RWPE2 (cell line): Measurements from ENCODE around the gene RYK.
A peak's percentile ranks its signal among the peaks of the same experiment; 100 is the strongest.
"Not testable (repeated sequence)": the region's sequence is repeated elsewhere in the genome, so short reads cannot be mapped to it uniquely, and the experiment has no call there.

Experiments
- ATAC-seq: fragments of 200-7000 bp; cut with Tn5 transposase; 3 replicates; pipeline ENCODE4 v1.9.1; 2021; ENCODE audit warnings: low read depth
- DNase-seq: peaks from one replicate; pipeline ENCODE4 v3.0.0-alpha.2; 2020; ENCODE audit warnings: low spot score
- H3K27ac ChIP-seq: fragments of 450-650 bp; 2 replicates; pipeline ENCODE4 v1.5.1; 2017; ENCODE audit warnings: mild to moderate bottlenecking; ENCODE audit not compliant: poor library complexity, severe bottlenecking
- H3K27me3 ChIP-seq: fragments of 250-450 bp; sonication (Bioruptor Pico); 2 replicates; pipeline ENCODE4 v1.5.1; 2021; ENCODE audit warnings: mild to moderate bottlenecking, moderate library complexity; ENCODE audit not compliant: insufficient read depth, poor library complexity, severe bottlenecking
- H3K36me3 ChIP-seq: fragments of 250-450 bp; sonication (Bioruptor Pico); 2 replicates; pipeline ENCODE4 v1.5.1; 2020; ENCODE audit warnings: low read depth, mild to moderate bottlenecking, moderate library complexity
- H3K4me1 ChIP-seq: fragments of 250-450 bp; sonication (Bioruptor Pico); 2 replicates; pipeline ENCODE4 v1.5.1; 2021; ENCODE audit warnings: mild to moderate bottlenecking, moderate library complexity; ENCODE audit not compliant: insufficient read depth, poor library complexity, severe bottlenecking
- H3K4me3 ChIP-seq: fragments of 250-450 bp; sonication (Bioruptor Pico); 2 replicates; pipeline ENCODE4 v1.5.1; 2021; ENCODE audit warnings: mild to moderate bottlenecking, moderate library complexity; ENCODE audit not compliant: severe bottlenecking
- H3K9me3 ChIP-seq: fragments of 250-450 bp; sonication (Bioruptor Pico); 2 replicates; pipeline ENCODE4 v1.5.1; 2021; ENCODE audit warnings: mild to moderate bottlenecking, moderate library complexity; ENCODE audit not compliant: severe bottlenecking
- CTCF ChIP-seq: fragments of 450-650 bp; IDR thresholded peaks from one replicate; pipeline ENCODE4 v1.5.1; 2017; ENCODE audit warnings: mild to moderate bottlenecking, moderate library complexity; ENCODE audit not compliant: poor library complexity, severe bottlenecking

The RYK gene

GRCh38 chr3:134201201-134202130 is 49.2 kb downstream of the RYK start:
- ATAC-seq, result peak; percentile 90
- TF ChIP-seq CTCF, result no peak
- Histone ChIP-seq H3K27me3 (no peaks in the 10 kb centered on the region), H3K36me3 (peaks cover 37% of the 10 kb centered on the region), H3K4me1 (peaks cover 26% of the 10 kb centered on the region), H3K9me3 (no peaks in the 10 kb centered on the region), H3K4me3 (no peak overlapping the region), H3K27ac (peak overlapping the region; percentile 99)
- no peak for DNase-seq

GRCh38 chr3:134199880-134200279 is 50.8 kb downstream of the RYK start:
- H3K27me3 ChIP-seq, DNase-seq, ATAC-seq, H3K9me3 ChIP-seq, H3K4me3 ChIP-seq: not testable (repeated sequence)
- H3K4me1 ChIP-seq, result peaks cover 26% of the 10 kb centered on the region
- peak overlapping the region; percentile 99 for H3K27ac ChIP-seq
- peaks cover 48% of the 10 kb centered on the region for H3K36me3 ChIP-seq

- H3K4me3 ChIP-seq, result no peak overlapping the region
- H3K27ac ChIP-seq, result peak overlapping the region; percentile 99
- H3K36me3 ChIP-seq, result peaks cover 54% of the 10 kb centered on the region
- DNase-seq, result no peak
- H3K9me3 ChIP-seq, result no peaks in the 10 kb centered on the region
- ATAC-seq, result no peak
- H3K27me3 ChIP-seq, result no peaks in the 10 kb centered on the region
- H3K4me1 ChIP-seq, result peaks cover 26% of the 10 kb centered on the region
- no peak for TF ChIP-seq CTCF
Measured at GRCh38 chr3:134199240-134199639, 51.4 kb downstream of the RYK start.

GRCh38 chr3:134198414-134198813 is 52.2 kb downstream of the RYK start:
- Histone ChIP-seq H3K27me3 (no peaks in the 10 kb centered on the region), H3K4me3 (no peak overlapping the region), H3K27ac (peak overlapping the region; percentile 99), H3K4me1 (peaks cover 26% of the 10 kb centered on the region), H3K36me3 (peaks cover 62% of the 10 kb centered on the region), H3K9me3 (no peaks in the 10 kb centered on the region)
- DNase-seq, result no peak
- TF ChIP-seq CTCF, result no peak
- no peak for ATAC-seq

- peak overlapping the region; percentile 99 for H3K27ac ChIP-seq
- peak; percentile 46 for ATAC-seq
- no peak for DNase-seq
- H3K4me3 ChIP-seq, result no peak overlapping the region
- no peaks in the 10 kb centered on the region for H3K27me3 ChIP-seq
- peaks cover 25% of the 10 kb centered on the region for H3K4me1 ChIP-seq
- H3K9me3 ChIP-seq, result no peaks in the 10 kb centered on the region
- H3K36me3 ChIP-seq, result peaks cover 69% of the 10 kb centered on the region
- TF ChIP-seq CTCF, result peak; percentile 91
Measured at GRCh38 chr3:134197681-134198261, 52.9 kb downstream of the RYK start.
